Fibroblast of the aortic adventitia (primary cell): Measurements from ENCODE around the gene ATF7IP2. TPM values are rescaled to one million over a fixed set of nuclear protein-coding genes. Genes with fewer than 3 reads are reported as not detected.

ENCODE experiments used
- DNase-seq: peaks from one replicate; pipeline ENCODE4 v3.0.0-alpha.2; 2010; ENCODE audit warnings: low read depth
- H3K4me3 ChIP-seq: 2 replicates; pipeline ENCODE4 v1.5.1; 2011; ENCODE audit warnings: low read depth, mild to moderate bottlenecking, control low read depth, low read length, moderate library complexity
- total RNA-seq: library from RNA; depleted of rRNA; stranded (reverse); fragments of >200 nt; gene quantifications from 2 replicates; pipeline ENCODE4 v1.2.3, GENCODE V29; 2012; ENCODE audit warnings: low replicate concordance
- TF ChIP-seq, protein P1 (sequence below): IDR thresholded peaks from 2 replicates; pipeline ENCODE4 v1.5.1; 2011; ENCODE audit warnings: mild to moderate bottlenecking, low read length, control low read depth, inconsistent platforms; ENCODE audit not compliant: insufficient read depth

The ATF7IP2 gene
- total RNA-seq, 1 donor: 1.1 TPM

DNA sequence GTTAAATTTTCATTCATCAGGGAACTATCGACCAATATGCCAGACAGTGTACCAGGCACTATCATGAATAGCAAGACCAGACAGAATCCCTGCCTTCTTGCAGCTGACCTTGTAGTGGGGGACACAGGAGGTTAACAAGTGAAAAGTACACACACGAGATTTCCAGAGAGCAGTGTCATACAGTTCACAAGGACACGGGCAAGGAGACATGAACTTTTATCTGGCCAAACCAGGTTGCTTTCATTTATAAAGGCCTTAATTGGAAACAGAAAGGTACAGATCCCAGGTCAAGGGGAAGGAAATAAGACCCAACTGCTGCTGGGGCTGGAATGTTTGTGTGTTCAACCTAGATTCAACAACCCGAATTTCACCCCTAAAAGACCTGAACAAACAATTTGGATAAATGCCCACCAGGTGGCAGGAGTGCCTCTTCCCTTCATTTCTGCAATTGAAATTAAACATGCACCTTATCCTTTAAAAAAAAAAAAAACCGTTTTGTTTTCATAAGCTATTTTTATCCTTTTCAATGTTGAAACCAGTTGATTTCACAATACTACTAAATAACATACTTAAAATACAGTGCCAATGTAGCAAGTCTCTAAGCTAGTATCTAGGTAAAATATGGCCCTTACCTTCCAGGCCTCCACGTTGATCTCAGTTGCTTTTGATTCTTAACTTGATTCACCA is 128.7 kb downstream of the ATF7IP2 start:
- TF ChIP-seq, protein P1, sequence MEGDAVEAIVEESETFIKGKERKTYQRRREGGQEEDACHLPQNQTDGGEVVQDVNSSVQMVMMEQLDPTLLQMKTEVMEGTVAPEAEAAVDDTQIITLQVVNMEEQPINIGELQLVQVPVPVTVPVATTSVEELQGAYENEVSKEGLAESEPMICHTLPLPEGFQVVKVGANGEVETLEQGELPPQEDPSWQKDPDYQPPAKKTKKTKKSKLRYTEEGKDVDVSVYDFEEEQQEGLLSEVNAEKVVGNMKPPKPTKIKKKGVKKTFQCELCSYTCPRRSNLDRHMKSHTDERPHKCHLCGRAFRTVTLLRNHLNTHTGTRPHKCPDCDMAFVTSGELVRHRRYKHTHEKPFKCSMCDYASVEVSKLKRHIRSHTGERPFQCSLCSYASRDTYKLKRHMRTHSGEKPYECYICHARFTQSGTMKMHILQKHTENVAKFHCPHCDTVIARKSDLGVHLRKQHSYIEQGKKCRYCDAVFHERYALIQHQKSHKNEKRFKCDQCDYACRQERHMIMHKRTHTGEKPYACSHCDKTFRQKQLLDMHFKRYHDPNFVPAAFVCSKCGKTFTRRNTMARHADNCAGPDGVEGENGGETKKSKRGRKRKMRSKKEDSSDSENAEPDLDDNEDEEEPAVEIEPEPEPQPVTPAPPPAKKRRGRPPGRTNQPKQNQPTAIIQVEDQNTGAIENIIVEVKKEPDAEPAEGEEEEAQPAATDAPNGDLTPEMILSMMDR: peak; percentile 48

DNA sequence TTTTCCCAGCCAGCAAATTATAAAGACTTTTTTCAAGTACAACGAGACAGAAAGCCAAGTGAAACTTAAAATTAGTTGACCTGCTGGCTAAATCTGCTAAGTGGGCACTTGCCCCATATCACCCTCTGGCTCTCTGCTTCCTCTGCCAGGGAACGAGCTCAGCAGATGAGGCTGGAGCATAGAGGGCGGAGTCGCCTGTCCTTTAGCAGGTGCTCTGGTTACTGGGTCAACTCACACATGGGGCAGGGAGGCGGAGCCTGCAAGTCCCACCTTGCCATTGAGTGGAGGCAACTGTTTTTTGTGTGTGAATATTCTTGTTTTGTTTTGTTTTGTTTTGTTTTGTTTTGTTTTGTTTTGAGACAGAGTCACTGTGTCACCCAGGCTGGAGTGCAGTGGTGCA is 132.0 kb downstream of the ATF7IP2 start:
- TF ChIP-seq, protein P1: no peak
- DNase-seq: no peak
- no peak overlapping the region for H3K4me3 ChIP-seq

More for the DNA sequence above, 128.7 kb downstream of the ATF7IP2 start:
- peak; percentile 84 for DNase-seq
- H3K4me3 ChIP-seq: no peak overlapping the region

DNA sequence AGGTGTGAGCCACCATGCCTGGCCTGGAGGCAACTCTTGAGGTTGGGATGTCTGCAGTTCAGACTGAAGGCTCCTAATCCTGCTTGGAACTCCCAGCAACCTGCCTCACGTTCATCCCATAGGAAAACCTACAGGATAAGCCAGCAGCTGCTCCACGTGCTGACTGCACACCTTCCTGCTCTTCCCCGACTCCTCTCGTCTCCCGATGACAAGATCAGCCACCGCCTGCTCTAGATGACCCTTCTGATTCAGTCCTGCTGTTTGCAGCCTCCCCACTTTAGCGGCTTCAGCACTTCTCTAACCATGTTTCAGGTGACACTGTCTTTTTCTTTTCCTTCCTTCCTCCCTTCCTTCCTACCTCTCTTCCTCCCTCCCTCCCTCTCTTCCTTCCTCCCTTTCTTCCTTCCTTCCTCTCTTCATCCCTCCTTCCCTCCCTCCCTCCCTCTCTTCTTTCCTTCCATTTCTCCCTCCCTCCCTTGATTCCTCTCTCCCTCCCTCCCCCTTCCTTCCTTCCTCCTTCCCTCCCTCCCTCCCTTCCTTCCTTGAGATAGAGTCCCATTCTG is 132.7 kb downstream of the ATF7IP2 start:
- TF ChIP-seq, protein P1: no peak
- no peak for DNase-seq
- H3K4me3 ChIP-seq: no peak overlapping the region

DNA sequence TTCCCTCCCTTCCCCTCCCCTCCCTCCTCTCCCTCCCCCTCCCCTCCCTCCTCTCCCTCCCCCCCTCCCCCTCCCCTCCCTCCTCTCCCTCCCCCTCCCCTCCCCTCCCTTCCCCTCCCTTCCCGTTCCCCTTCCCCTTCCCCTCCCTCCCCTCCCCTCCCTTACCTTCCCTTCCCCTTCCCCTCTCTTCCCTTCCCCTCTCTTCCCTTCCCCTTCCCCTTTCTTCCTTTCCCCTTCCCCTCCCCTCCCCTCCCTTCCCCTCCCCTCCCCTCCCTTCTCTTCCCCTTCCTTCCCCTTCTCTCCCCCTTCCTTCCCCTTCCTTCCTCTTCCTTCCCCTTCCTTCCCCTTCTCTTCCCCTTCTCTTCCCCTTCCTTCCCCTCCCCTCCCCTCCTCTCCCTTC is 133.4 kb downstream of the ATF7IP2 start:
- TF ChIP-seq, protein P1: no peak
- DNase-seq: no peak
- H3K4me3 ChIP-seq: no peak overlapping the region

DNA sequence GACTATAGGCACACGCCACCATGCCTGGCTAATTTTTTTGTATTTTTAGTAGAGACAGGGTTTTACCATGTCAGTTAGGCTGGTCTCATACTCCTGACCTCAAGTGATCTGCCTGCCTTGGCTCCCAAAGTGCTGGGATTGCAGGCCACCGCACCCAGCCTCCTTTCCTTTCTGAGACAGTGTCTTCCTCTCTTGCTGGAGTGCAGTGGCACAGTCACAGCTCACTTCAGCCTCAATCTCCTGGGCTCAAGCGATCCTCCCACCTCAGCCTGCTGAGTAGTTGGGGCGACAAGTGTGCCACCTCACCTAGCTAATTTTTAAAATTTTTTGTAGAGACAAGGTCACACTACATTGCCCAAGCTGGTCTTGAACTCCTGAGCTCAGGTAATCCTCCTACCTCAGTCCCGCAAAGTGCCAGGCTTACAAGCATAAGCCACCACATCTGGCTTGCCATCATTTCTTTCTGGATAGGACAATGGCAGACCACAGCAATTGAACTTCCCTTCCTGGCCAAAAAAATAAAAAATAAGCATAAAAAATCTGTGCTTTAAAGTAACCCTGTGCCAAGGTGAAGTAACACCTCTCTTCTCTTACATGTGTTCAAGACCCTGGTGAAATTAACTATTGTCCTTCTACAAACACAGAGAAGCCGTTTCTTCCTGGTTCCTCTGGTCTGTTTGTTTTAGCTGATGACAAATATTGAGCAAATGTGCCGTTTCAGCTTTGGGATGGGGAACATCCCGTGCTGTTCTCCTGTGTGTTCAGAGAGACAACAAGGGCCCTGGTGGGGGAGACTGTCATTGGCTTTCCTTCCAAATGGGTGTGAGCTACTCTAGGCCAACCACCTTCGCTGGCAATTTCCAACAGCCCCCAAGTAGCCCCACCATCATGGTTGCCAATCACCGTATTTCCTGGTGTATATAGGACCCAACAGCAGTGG is 134.3 kb downstream of the ATF7IP2 start:
- TF ChIP-seq, protein P1: no peak
- DNase-seq: no peak
- no peak overlapping the region for H3K4me3 ChIP-seq

DNA sequence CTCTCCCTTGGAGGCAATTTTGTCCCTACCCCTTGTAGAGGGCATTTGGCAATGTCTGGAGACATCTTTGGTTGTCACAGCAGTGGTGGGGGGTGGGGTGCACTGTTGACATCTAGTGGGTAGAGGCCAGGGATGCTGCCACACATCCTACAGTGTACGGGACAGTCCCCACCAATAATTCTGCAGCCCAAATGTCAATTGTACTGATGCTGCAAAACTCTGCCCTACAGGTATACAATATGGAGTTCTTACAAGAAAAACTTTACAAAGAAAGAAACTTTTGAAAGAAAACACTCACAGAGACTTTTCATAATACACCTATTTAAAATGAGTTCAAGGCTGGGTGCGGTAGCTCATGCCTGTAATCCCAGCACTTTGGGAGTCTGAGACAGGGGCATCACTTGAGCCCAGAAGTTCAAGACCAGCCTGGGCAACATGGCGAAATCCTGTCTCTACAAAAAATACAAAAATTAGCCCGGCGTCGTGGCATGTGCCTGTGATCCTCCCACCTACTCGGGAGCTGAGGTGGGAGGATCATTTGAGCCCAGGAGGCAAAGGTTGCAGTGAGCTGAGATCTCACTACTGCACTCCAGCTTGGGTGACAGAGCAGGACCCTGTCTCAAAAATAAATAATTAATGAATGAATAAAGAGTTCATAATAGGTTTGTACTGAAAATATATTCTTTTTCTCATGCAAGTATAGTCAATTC is 135.2 kb downstream of the ATF7IP2 start:
- no peak overlapping the region for H3K4me3 ChIP-seq
- TF ChIP-seq, protein P1: no peak
- DNase-seq: no peak
